ENCODE measurements around the gene TMIGD1. TPM values are rescaled to one million over a fixed set of nuclear protein-coding genes. Genes with fewer than 3 reads are reported as not detected.

TMIGD1 gene
- total RNA-seq, 1 donor, result not detected

- no peak for TF ChIP-seq CTCF (IDR thresholded peaks at IDR 0.05; ENCODE audit: insufficient read depth, low read length)
- no peak overlapping the region for H3K4me3 ChIP-seq (ENCODE audit: low read depth, low read length)
- no peak for DNase-seq (ENCODE audit: low read depth)
These were observed 57.9 kb downstream of the TMIGD1 start for GRCh38 chr17:30275911-30276310.

- TF ChIP-seq CTCF (IDR thresholded peaks at IDR 0.05; ENCODE audit: insufficient read depth, low read length), result no peak
- H3K4me3 ChIP-seq (ENCODE audit: low read depth, low read length), result no peak overlapping the region
- no peak for DNase-seq (ENCODE audit: low read depth)
These were observed 59.0 kb downstream of the TMIGD1 start for GRCh38 chr17:30274887-30275286.

GRCh38 chr17:30273373-30273772, 60.5 kb downstream of the TMIGD1 start:
- no peak overlapping the region for H3K4me3 ChIP-seq (ENCODE audit: low read depth, low read length)
- DNase-seq (ENCODE audit: low read depth), result peak; percentile 9
- no peak for TF ChIP-seq CTCF (IDR thresholded peaks at IDR 0.05; ENCODE audit: insufficient read depth, low read length)

DNA sequence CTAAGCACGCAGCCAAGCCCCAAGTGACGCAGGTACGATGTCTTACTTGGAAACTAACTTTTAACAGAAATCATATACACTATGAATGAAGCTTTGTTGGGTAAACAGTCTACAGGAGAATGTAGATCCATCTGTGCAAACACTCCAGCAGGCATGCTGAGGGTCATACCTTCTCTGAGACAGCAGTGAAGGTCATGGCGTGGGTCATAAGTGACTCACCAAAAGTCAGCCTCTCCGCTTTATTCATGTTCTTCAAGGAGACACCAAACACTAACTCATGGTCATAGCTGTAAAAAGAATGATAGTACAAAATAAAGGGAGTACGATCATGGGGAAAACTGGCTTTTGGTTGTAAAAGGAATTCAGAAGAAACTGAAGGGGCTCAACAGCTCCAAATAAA, 62.8 kb downstream of the TMIGD1 start:
- peak; percentile 8 for DNase-seq (ENCODE audit: low read depth)
- TF ChIP-seq CTCF (IDR thresholded peaks at IDR 0.05; ENCODE audit: insufficient read depth, low read length), result no peak
- no peak overlapping the region for H3K4me3 ChIP-seq (ENCODE audit: low read depth, low read length)

GRCh38 chr17:30267625-30268024, 66.2 kb downstream of the TMIGD1 start:
- TF ChIP-seq CTCF (IDR thresholded peaks at IDR 0.05; ENCODE audit: insufficient read depth, low read length), result no peak
- no peak overlapping the region for H3K4me3 ChIP-seq (ENCODE audit: low read depth, low read length)
- DNase-seq (ENCODE audit: low read depth), result peak; percentile 37

Small RNA genes within 50 kb of the gene (small RNA-seq; reads per million reads assigned to genes)
- not detected for gene RF00019
- gene RNU6-1267P, result not detected
- gene RNU6-990P, result not detected

Other genes starting within 250 kb of the TMIGD1 start
- gene NSRP1, start 217.2 kb downstream of the TMIGD1 start, total RNA-seq (ENCODE audit: low replicate concordance), result 13.4 and 22.1 TPM in 2 replicates
- gene SLC6A4, start 98.4 kb downstream of the TMIGD1 start, total RNA-seq (ENCODE audit: low replicate concordance), result 0.41 and 23.8 TPM in 2 replicates
- gene BLMH, start 42.1 kb downstream of the TMIGD1 start, total RNA-seq (ENCODE audit: low replicate concordance), result 30.5 and 35.9 TPM in 2 replicates
- gene CPD, start 44.9 kb upstream of the TMIGD1 start, total RNA-seq (ENCODE audit: low replicate concordance), result 92.9 and 102 TPM in 2 replicates
- 17.0 and 39.4 TPM in 2 replicates for gene GOSR1, start 143.4 kb upstream of the TMIGD1 start, total RNA-seq (ENCODE audit: low replicate concordance)

All from fibroblast of the aortic adventitia (primary cell).